GM19099 (cell line): ENCODE measurements around the gene KRT86.

Experiments
- POLR2A ChIP-seq: IDR thresholded peaks from 3 replicates; pipeline ENCODE4 v1.6.1; 2011; ENCODE audit warnings: low read depth; ENCODE audit not compliant: insufficient read length; ENCODE audit errors: extremely low read depth

KRT86 gene

DNA sequence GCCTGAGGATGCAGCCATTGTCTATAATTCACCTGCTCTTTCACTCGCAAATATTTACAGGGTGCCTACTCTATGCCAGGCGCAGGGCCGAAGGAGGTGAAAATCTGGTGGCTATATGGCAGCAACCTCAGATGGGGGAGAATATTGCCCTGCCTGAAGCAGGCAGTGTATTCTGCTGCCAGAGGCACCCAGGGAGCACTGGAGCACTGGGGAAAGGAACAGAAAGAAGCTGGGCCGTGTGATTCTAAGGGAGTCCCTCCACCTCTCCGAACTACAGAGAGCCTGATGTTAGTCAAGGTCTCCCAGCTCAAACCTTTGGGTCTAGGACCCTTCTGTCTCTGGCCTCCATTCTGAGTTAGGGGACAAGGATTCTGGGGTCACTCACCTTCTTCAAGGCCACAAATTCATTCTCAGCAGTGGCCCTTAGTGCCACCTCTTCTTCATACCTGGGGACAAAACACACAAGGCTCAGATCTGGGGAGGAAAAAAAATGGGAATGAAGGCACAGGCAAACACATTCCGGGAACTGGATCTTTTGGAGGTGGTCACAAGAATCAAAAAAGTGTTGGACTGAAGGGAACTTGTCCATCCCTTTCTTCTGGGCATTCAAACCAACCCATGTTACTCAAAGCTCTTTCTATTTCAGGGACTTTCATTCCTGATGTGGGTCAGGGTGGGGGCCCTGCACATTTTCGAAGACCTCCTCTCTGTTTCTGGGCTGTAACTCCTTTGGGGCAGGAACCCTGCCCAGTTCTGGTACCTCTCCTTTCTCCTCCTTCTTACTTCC, 19.3 kb upstream of the KRT86 start:
- TF ChIP-seq POLR2A: no peak

DNA sequence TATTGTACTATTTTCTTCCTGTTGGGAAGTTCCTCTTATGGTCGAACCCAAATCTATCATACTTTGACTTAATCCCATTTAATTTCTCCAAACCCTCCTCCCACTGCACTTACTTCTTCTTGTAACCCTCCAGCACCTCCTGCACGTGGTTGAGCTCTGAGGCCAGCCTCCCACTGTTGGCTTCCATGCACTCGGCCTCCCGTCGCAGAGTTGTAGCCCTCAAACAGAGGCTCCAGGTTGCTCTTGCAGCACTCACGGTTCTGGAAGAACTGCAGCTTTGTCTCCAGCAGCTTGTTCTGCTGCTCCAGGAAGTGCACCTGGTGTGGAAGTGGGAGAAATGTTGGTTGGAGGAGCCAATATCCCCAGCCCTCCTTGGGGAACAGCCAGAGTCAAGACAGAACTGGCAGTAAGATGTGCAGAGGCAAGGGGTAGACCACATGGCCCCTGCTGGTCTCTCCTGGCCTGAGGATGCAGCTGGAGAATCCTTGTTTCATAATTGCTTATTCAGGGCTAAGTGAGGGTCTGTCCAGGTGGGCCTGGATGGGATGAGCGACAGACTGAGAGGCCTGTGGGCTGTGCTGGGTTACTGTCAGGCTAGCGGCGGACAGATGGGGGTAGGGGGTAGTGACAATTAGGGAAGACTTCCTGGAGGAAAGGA, 18.4 kb upstream of the KRT86 start:
- TF ChIP-seq POLR2A: no peak

GRCh38 chr12:52256584-52256935, 17.9 kb upstream of the KRT86 start:
- TF ChIP-seq POLR2A: no peak

DNA sequence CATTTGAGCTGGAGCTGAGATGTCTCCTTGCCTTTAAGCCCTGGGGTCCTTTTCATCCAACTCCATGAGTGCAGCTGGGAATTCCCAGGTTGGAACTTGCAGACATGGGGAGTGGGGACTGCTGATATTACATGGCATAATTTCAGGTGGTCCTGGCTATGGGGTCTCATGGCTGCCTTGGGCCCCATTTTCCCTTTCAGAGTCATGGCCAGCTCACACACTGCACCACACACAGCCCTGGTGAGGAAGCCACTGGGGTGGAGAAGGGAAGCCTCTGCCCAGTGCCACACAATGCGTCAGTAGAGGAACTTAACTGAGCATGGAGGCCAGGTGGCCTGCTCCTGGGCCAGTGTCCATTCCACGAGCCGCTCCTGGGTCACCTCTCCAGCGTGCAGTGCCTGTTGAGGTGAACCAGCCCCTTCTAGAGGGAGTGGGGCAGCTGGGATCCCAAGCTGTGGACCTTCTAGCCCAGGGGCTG, 17.3 kb upstream of the KRT86 start:
- no peak for TF ChIP-seq POLR2A

DNA sequence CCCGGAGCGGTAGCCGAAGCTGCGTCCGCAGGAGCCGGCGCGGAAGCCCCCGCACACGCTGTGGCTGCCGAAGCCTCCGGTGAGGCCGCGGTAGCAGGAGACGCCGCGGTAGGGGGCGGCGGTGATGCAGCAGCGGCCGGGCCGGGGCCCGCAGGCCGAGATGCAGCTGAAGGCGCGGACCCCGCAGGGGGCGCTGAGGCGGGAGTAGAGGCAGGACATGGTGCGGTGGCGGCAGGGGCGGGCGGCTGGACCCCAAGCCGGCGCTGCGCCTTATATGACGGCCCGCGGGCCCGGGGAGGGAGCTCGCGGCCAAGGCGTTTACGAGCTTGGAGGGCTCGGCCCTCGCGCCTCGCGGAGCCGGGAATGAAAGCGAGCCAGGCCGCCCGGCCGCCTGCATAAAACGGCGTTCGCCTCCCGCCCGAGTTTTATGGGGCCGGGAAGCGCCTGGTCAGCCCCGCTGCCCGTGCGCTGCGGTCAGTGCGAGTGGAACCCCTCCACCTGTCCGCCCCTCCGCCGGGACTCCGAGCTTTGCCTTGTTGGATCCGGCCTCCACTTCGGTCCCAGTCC, 16.0 kb upstream of the KRT86 start:
- TF ChIP-seq POLR2A: no peak

GRCh38 chr12:52259657-52260243, 14.7 kb upstream of the KRT86 start:
- no peak for TF ChIP-seq POLR2A

DNA sequence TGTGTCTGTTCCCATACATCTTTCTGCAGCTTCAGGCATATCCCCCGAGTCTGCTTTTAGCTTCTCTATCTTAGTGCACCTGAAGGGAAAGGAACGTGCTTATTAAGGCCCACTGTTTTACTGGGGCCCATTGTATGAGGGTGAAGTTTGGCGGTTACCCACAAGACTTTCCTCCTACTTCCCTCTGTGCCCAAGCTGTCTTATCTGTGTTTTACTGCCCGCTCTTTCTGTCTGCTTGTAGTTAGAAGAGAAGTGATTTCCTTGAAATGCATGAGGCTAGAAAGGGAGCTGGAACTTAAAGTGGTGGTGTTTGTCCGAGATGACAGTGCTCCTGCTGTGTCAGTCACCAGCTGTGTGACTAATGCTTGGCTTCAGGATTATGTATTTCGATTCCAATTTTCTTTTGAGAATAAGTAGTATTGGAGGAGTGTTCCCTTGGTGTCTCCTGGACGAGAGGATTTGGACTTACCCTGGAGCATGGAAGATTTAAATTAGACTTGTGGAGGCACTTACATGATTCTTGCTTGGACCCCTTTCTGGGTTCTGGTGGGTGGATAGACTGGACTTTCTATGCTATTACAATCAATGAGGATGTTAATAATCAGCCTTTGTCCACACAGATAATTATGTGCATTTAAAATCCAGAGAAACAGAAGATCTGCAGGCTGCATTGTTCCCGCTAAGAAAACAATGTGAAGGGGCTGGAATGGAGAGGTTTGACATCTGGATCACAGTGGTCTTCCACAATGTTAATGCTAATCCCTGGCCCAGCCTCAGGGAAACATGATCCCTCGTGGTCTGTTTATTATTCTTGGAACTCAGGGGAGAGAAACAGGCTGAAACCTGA, 13.9 kb upstream of the KRT86 start:
- TF ChIP-seq POLR2A: no peak

DNA sequence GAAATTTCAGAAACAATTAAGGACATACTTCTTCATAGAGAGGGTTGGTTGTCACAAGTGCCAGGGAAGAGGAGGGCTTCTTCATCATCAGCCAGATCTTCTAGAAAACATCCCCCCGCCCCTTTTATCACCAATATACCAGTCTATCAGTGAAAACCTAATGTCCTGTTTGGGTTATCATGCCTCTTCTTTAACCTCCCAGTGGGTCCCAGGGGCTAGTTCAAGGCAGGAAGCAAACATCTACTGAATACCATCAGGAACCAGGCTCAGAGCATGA, 13.3 kb upstream of the KRT86 start:
- TF ChIP-seq POLR2A: no peak

DNA sequence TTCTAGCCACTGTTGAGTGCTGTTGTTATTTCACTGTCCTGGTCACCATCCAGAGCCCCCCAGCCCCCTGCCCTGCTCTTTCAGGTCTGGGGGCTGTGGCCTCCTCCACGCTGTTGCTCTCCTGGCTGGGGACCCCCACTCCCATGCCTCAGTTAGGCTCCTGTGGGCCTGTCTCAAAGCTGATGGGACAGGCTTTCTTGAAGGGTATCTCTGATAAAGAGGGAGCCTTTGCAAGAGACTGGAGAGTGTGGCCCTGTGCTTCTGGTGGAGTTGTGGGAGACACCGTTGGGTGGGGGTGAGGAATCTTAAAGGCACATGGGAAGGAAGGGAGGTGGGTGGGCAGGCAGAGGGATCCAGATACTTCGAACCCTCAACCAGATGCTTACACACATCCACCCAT, 12.2 kb upstream of the KRT86 start:
- no peak for TF ChIP-seq POLR2A

- TF ChIP-seq POLR2A: no peak
Observed at GRCh38 chr12:52263761-52264434, 10.5 kb upstream of the KRT86 start.

DNA sequence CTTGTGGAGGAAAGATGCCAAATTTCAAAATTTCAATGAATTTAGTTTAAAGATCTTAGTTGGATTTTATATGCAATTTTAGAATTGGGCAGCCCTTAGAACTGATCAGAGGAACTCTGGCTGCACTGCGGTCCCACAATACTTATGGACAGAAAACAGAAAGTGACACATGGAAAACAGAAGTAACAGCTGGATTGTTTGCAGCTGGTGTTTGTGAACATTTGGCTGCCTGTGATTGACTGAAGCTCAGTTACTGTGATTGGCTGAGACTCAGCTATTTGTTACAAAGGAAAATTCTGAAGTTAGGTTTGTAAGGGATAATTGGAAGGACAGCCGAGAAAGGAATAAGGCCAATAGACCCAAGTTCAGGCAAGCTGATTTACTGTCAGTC, 10.0 kb upstream of the KRT86 start:
- no peak for TF ChIP-seq POLR2A

DNA sequence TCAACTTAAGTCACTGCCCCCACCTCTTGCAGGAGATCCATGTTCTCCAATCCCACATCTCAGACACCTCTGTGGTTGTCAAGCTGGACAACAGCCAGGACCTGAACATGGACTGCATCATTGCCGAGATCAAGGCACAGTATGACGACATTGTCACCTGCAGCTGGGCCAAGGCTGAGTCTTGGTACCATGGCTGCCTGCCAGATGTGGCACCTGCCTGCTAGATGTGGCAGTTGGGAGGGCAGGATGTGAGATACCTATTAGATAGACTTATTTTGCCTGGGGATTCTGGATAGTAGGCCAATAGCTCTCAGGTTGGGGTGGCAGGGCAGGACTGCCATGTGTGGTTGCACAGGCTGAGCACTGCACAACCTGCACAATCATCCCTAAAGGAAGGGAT, 7.9 kb upstream of the KRT86 start:
- no peak for TF ChIP-seq POLR2A

DNA sequence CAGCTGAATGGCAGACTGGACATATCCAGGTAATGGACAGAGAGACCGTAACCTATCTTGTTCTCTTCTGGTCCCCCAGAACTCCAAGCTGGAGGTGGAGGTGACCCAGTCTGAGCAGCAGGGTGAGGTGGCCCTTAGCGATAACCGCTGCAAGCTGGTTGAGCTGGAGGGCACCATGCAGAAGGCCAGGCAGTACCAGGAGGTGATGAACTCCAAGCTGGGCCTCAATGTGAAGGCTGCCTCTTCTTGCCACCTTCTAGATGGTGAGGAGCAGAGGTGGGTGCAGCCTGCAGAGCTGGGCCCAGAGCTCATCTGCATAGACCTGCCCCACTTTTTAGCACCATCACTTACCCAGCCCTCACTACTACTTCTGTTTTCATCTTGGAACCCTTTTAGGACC, 7.2 kb upstream of the KRT86 start:
- TF ChIP-seq POLR2A: no peak

GRCh38 chr12:52267699-52268098, 6.7 kb upstream of the KRT86 start:
- TF ChIP-seq POLR2A: no peak

GRCh38 chr12:52268212-52268611, 6.2 kb upstream of the KRT86 start:
- TF ChIP-seq POLR2A: no peak
